ENCODE results near the gene RNF214. TPM values are rescaled to one million over a fixed set of nuclear protein-coding genes. Genes with fewer than 3 reads are reported as not detected.
"Not testable (repeated sequence)": the region's sequence is repeated elsewhere in the genome, so short reads cannot be mapped to it uniquely, and the experiment has no call there.

RNF214 gene
- total RNA-seq, 1 donor from 2014 or later: 5.8 TPM

GRCh38 chr11:117255966-117256365 is 23.5 kb downstream of the RNF214 start:
- FAIRE-seq: no peak

GRCh38 chr11:117256573-117256972 is 24.1 kb downstream of the RNF214 start:
- no peak for FAIRE-seq
- peak; percentile 59 for DNase-seq (ENCODE audit: low read depth)
- TF ChIP-seq, protein P1, sequence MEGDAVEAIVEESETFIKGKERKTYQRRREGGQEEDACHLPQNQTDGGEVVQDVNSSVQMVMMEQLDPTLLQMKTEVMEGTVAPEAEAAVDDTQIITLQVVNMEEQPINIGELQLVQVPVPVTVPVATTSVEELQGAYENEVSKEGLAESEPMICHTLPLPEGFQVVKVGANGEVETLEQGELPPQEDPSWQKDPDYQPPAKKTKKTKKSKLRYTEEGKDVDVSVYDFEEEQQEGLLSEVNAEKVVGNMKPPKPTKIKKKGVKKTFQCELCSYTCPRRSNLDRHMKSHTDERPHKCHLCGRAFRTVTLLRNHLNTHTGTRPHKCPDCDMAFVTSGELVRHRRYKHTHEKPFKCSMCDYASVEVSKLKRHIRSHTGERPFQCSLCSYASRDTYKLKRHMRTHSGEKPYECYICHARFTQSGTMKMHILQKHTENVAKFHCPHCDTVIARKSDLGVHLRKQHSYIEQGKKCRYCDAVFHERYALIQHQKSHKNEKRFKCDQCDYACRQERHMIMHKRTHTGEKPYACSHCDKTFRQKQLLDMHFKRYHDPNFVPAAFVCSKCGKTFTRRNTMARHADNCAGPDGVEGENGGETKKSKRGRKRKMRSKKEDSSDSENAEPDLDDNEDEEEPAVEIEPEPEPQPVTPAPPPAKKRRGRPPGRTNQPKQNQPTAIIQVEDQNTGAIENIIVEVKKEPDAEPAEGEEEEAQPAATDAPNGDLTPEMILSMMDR (IDR thresholded peaks at IDR 0.05; ENCODE audit: insufficient read depth, low read length, severe bottlenecking): no peak

More at GRCh38 chr11:117255966-117256365, 23.5 kb downstream of the RNF214 start:
- no peak overlapping the region for H3K4me3 ChIP-seq (ENCODE audit: low read depth, low read length)
- DNase-seq (ENCODE audit: low read depth): peak; percentile 52
- TF ChIP-seq, protein P1 (IDR thresholded peaks at IDR 0.05; ENCODE audit: insufficient read depth, low read length, severe bottlenecking): no peak
- H3K36me3 ChIP-seq (ENCODE audit: control insufficient read depth, insufficient read depth, low read length): peaks cover 3% of the 10 kb centered on the region
- H3K27me3 ChIP-seq (ENCODE audit: control insufficient read depth, insufficient read depth, low read length): no peaks in the 10 kb centered on the region

GRCh38 chr11:117258576-117258975 is 26.1 kb downstream of the RNF214 start:
- FAIRE-seq: no peak
- no peak for DNase-seq (ENCODE audit: low read depth)
- no peaks in the 10 kb centered on the region for H3K27me3 ChIP-seq (ENCODE audit: control insufficient read depth, insufficient read depth, low read length)
- no peak overlapping the region for H3K4me3 ChIP-seq (ENCODE audit: low read depth, low read length)
- TF ChIP-seq, protein P1 (IDR thresholded peaks at IDR 0.05; ENCODE audit: insufficient read depth, low read length, severe bottlenecking): no peak
- peaks cover under 1% of the 10 kb centered on the region for H3K36me3 ChIP-seq (ENCODE audit: control insufficient read depth, insufficient read depth, low read length)

More at GRCh38 chr11:117256573-117256972, 24.1 kb downstream of the RNF214 start:
- no peaks in the 10 kb centered on the region for H3K27me3 ChIP-seq (ENCODE audit: control insufficient read depth, insufficient read depth, low read length)
- peaks cover 3% of the 10 kb centered on the region for H3K36me3 ChIP-seq (ENCODE audit: control insufficient read depth, insufficient read depth, low read length)
- no peak overlapping the region for H3K4me3 ChIP-seq (ENCODE audit: low read depth, low read length)

DNA sequence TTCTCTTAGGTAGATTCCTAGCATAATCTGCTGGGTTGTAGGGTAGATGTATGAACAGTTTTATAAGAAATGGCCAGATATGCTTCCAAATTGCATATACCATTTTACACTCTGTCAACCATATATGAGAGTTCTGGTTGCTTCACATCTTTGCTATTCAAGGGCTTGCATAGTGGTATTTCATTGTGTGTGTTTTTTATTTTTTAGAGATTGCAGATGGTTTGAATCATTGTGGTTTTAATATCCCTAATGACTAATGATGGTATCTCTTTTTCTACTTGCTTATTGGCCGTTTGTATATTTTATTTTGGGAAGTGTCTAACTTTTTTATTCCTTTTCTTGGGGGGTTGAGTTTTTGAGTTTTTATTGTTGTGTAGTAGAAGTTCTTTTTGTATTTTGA is 26.9 kb downstream of the RNF214 start:
- FAIRE-seq (no peak), DNase-seq (ENCODE audit: low read depth) (peak; percentile 23)
- TF ChIP-seq, protein P1 (IDR thresholded peaks at IDR 0.05; ENCODE audit: insufficient read depth, low read length, severe bottlenecking): no peak
- H3K4me3 ChIP-seq (ENCODE audit: low read depth, low read length): no peak overlapping the region
- no peaks in the 10 kb centered on the region for H3K27me3 ChIP-seq (ENCODE audit: control insufficient read depth, insufficient read depth, low read length)
- peaks cover 1% of the 10 kb centered on the region for H3K36me3 ChIP-seq (ENCODE audit: control insufficient read depth, insufficient read depth, low read length)

- not testable (repeated sequence) for H3K4me3 ChIP-seq (ENCODE audit: low read depth, low read length)
These were observed 32.3 kb downstream of the RNF214 start for GRCh38 chr11:117264624-117265323.

DNA sequence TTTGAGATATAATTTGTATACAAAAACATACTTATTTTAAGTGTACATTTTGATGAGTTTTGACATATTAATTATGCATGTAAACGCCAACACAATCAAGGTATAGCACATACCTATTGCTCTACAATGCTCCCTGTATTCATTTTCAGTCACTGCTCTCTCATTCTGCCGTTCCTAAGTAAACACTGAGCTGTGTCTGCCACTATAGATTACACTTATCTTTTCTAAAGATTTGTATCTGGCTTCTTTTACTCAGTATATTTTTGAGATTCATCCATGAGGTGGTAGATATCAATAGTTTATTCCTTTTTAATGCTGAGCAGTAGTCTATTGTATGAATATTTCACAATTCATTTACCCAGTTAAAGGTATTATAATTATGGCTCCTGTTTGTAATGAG is 33.3 kb downstream of the RNF214 start:
- Histone ChIP-seq H3K4me3 (ENCODE audit: low read depth, low read length) (no peak overlapping the region), H3K36me3 (ENCODE audit: control insufficient read depth, insufficient read depth, low read length) (peaks cover 1% of the 10 kb centered on the region), H3K27me3 (ENCODE audit: control insufficient read depth, insufficient read depth, low read length) (no peaks in the 10 kb centered on the region)
- DNase-seq (ENCODE audit: low read depth): no peak
- TF ChIP-seq, protein P1 (IDR thresholded peaks at IDR 0.05; ENCODE audit: insufficient read depth, low read length, severe bottlenecking): no peak
- no peak for FAIRE-seq

More at GRCh38 chr11:117264624-117265323, 32.3 kb downstream of the RNF214 start:
- H3K36me3 ChIP-seq (ENCODE audit: control insufficient read depth, insufficient read depth, low read length); FAIRE-seq; H3K27me3 ChIP-seq (ENCODE audit: control insufficient read depth, insufficient read depth, low read length); DNase-seq (ENCODE audit: low read depth): not testable (repeated sequence)
